Measurements from ENCODE around the gene GAPDHS.

The GAPDHS gene

GRCh38 chr19:35511337-35511736, 21.9 kb upstream of the GAPDHS start:
- DNase-seq (ENCODE audit: low read depth) = no peak

GRCh38 chr19:35512831-35513627, 20.2 kb upstream of the GAPDHS start:
- no peak for DNase-seq (ENCODE audit: low read depth)

GRCh38 chr19:35513628-35514281, 19.5 kb upstream of the GAPDHS start, which contains the start of gene DMKN:
Gene DMKN, minus strand, starts transcription at chr19:35513649. Its CDS starts 174 bp downstream, at chr19:35513475.
- no peak for DNase-seq (ENCODE audit: low read depth)

- DNase-seq (ENCODE audit: low read depth) = no peak
Observed at GRCh38 chr19:35514282-35514809, 18.9 kb upstream of the GAPDHS start.

GRCh38 chr19:35516310-35516709, 16.9 kb upstream of the GAPDHS start:
- no peak for DNase-seq (ENCODE audit: low read depth)

GRCh38 chr19:35517342-35517741, 15.9 kb upstream of the GAPDHS start:
- DNase-seq (ENCODE audit: low read depth) = no peak

GRCh38 chr19:35518313-35518712, 14.9 kb upstream of the GAPDHS start:
- peak; percentile 75 for DNase-seq (ENCODE audit: low read depth)

GRCh38 chr19:35519291-35519690, 14.0 kb upstream of the GAPDHS start:
- no peak for DNase-seq (ENCODE audit: low read depth)

GRCh38 chr19:35521124-35521743, 12.0 kb upstream of the GAPDHS start:
- DNase-seq (ENCODE audit: low read depth) = no peak

GRCh38 chr19:35522745-35523327, 10.4 kb upstream of the GAPDHS start:
- no peak for DNase-seq (ENCODE audit: low read depth)

GRCh38 chr19:35524181-35524837, 8.9 kb upstream of the GAPDHS start:
- DNase-seq (ENCODE audit: low read depth) = no peak

GRCh38 chr19:35525873-35526272, 7.4 kb upstream of the GAPDHS start:
- no peak for DNase-seq (ENCODE audit: low read depth)

GRCh38 chr19:35528218-35529038, 4.8 kb upstream of the GAPDHS start, which contains the start of gene SBSN:
Gene SBSN, minus strand, starts transcription at chr19:35528311. Its CDS starts 30 bp downstream, at chr19:35528281.
- peak; percentile 26 for DNase-seq (ENCODE audit: low read depth)

- no peak for DNase-seq (ENCODE audit: low read depth)
Observed at GRCh38 chr19:35529241-35530218, 3.7 kb upstream of the GAPDHS start.

GRCh38 chr19:35531291-35531690, 2.0 kb upstream of the GAPDHS start:
- DNase-seq (ENCODE audit: low read depth) = no peak

- no peak for DNase-seq (ENCODE audit: low read depth)
Observed at GRCh38 chr19:35533822-35534392, 651 bp downstream of the GAPDHS start.

- DNase-seq (ENCODE audit: low read depth) = no peak
Observed at GRCh38 chr19:35534803-35535480, 1.7 kb downstream of the GAPDHS start.

- no peak for DNase-seq (ENCODE audit: low read depth)
Observed at GRCh38 chr19:35539314-35539713, 6.1 kb downstream of the GAPDHS start.

GRCh38 chr19:35539850-35540249, 6.6 kb downstream of the GAPDHS start:
- DNase-seq (ENCODE audit: low read depth) = no peak

Measured in fibroblast of the conjunctiva (primary cell).